ENCODE measurements around the gene DPH7. TPM values are rescaled to one million over a fixed set of nuclear protein-coding genes. Genes with fewer than 3 reads are reported as not detected.
"Not testable (repeated sequence)": the region's sequence is repeated elsewhere in the genome, so short reads cannot be mapped to it uniquely, and the experiment has no call there.

Gene DPH7
- total RNA-seq, 1 donor from 2014 or later: 43.2 TPM

DNA sequence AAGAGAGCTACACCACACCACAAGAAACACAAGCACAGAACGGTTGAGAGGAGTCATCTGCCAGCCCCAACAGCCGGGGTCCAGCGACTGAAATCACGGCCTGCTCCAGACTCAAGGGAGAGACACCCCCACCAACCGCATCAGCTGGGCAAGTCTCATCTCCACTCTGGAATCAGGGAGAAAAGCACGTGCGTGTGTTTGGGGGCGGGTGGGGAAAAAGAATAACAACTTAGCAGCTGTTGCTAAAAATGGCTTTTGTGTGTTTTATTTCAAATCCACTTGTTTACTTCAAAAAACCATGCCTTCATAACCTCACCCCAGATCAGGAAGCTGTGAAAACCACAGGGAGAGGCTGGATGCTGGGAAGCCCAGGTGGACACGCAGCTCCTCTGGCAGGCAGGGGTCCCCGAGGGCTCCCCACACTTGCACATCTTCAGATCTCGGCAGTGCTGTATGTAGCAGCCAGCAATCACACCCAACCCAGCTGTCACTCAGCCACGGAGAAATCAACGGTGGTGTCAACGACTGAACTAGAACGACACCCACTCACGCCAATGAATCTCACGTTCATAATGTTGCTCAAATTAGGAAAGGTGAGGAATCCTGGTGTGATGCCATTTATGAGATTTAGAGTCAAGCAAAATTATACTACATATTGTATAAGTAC is 47.5 kb downstream of the DPH7 start:
- H3K9me3 Mint-ChIP-seq: peaks cover 3% of the 10 kb centered on the region
- intact Hi-C loops (cut with micrococcal nuclease): loop anchor here (10.0 kb wide), 1 partner anchor 106 kb away; the partner anchor contains the start of genes EXD3 and NOXA1

DNA sequence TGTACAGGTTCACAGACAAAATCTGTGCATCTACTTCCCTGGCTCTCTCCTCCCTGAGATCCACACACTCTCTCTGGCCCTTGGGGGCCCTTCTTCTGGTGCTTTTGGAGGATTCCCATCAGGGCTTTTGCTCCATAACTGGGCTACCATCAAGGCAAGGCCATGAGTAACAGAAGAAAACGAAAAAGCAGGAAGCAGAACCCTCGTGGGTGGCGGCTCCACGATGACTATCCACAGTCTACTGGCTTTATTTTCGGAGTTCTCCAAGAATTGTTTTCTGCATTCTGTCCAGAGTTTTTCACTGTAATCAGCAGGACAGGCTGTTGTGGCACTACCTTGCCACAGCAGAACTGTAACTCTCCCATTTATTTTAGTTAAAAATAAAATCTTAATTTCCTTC is 48.4 kb downstream of the DPH7 start:
- intact Hi-C loops (cut with micrococcal nuclease): loop anchor here (10.0 kb wide), 1 partner anchor 106 kb away; the partner anchor contains the start of genes EXD3 and NOXA1
- no peak overlapping the region for H3K4me3 Mint-ChIP-seq (ENCODE audit: low read depth)
- no peak for DNase-seq (ENCODE audit: low spot score)
- H3K9me3 Mint-ChIP-seq: no peaks in the 10 kb centered on the region
- H3K27me3 Mint-ChIP-seq (ENCODE audit: low read depth): peaks cover 3% of the 10 kb centered on the region
- peaks cover 4% of the 10 kb centered on the region for H3K36me3 Mint-ChIP-seq (ENCODE audit: low read depth)
- no peak overlapping the region for H3K27ac Mint-ChIP-seq
- H3K4me1 Mint-ChIP-seq (ENCODE audit: low read depth): peaks cover 19% of the 10 kb centered on the region

More for the DNA sequence above, 47.5 kb downstream of the DPH7 start:
- Mint-ChIP-seq H3K27ac (no peak overlapping the region), H3K4me3 (ENCODE audit: low read depth) (no peak overlapping the region), H3K27me3 (ENCODE audit: low read depth) (peaks cover 3% of the 10 kb centered on the region), H3K4me1 (ENCODE audit: low read depth) (peaks cover 21% of the 10 kb centered on the region), H3K36me3 (ENCODE audit: low read depth) (peaks cover 7% of the 10 kb centered on the region)
- no peak for DNase-seq (ENCODE audit: low spot score)

- peaks cover 3% of the 10 kb centered on the region for H3K27me3 Mint-ChIP-seq (ENCODE audit: low read depth)
- DNase-seq (ENCODE audit: low spot score): no peak
- no peak overlapping the region for H3K4me3 Mint-ChIP-seq (ENCODE audit: low read depth)
- intact Hi-C loops (cut with micrococcal nuclease): no loop called here
- no peak overlapping the region for H3K27ac Mint-ChIP-seq
- H3K36me3 Mint-ChIP-seq (ENCODE audit: low read depth): no peaks in the 10 kb centered on the region
- H3K4me1 Mint-ChIP-seq (ENCODE audit: low read depth): peaks cover 10% of the 10 kb centered on the region
- no peaks in the 10 kb centered on the region for H3K9me3 Mint-ChIP-seq
Measured at GRCh38 chr9:137524981-137525317, 53.8 kb downstream of the DPH7 start.

GRCh38 chr9:137524161-137524980 is 54.4 kb downstream of the DPH7 start:
- Mint-ChIP-seq H3K4me3 (ENCODE audit: low read depth) (no peak overlapping the region), H3K9me3 (no peaks in the 10 kb centered on the region), H3K27ac (no peak overlapping the region), H3K36me3 (ENCODE audit: low read depth) (no peaks in the 10 kb centered on the region), H3K4me1 (ENCODE audit: low read depth) (peaks cover 9% of the 10 kb centered on the region), H3K27me3 (ENCODE audit: low read depth) (peaks cover 3% of the 10 kb centered on the region)
- no peak for DNase-seq (ENCODE audit: low spot score)
- intact Hi-C loops (cut with micrococcal nuclease): no loop called here

GRCh38 chr9:137522746-137523455 is 55.8 kb downstream of the DPH7 start:
- intact Hi-C loops (cut with micrococcal nuclease): no loop called here

DNA sequence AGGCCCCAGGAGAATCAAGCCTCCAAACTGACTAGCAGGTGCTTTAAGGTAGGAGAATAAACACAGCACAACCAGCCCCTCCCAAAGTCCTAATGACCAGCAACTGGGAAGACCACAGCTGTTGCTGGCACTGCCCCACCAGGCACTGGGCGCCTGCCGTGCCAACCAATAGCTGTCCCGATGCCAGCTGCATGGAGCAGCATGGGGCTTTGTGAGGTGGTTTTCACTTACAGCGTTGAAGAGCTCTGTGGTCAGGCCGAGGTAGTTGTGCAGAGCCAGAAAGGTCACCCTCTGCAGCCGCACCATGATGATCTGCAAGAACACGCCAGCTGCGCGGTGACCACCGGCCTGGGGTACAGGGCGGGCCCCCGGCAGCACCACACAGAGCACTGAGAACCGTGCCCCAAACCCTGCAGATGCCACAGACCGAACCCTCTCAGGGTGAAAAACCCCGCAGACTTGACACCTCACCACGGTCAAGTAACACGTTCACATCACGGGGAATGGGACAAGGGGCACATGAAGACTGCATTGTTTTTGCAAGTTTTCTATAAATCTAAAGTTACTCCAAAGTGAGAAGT is 57.2 kb downstream of the DPH7 start:
- intact Hi-C loops (cut with micrococcal nuclease): no loop called here
- Mint-ChIP-seq H3K27ac (no peak overlapping the region), H3K9me3 (no peaks in the 10 kb centered on the region)

More at GRCh38 chr9:137522746-137523455, 55.8 kb downstream of the DPH7 start:
- Mint-ChIP-seq H3K27me3 (ENCODE audit: low read depth) (peaks cover under 1% of the 10 kb centered on the region), H3K27ac (no peak overlapping the region), H3K4me1 (ENCODE audit: low read depth) (peaks cover 7% of the 10 kb centered on the region), H3K9me3 (no peaks in the 10 kb centered on the region), H3K4me3 (ENCODE audit: low read depth) (no peak overlapping the region), H3K36me3 (ENCODE audit: low read depth) (no peaks in the 10 kb centered on the region)
- DNase-seq (ENCODE audit: low spot score): no peak

GRCh38 chr9:137520614-137521404 is 57.9 kb downstream of the DPH7 start:
- Mint-ChIP-seq H3K4me3 (ENCODE audit: low read depth) (no peak overlapping the region), H3K36me3 (ENCODE audit: low read depth) (no peaks in the 10 kb centered on the region), H3K27me3 (ENCODE audit: low read depth) (no peaks in the 10 kb centered on the region), H3K4me1 (ENCODE audit: low read depth) (peaks cover 4% of the 10 kb centered on the region), H3K27ac (no peak overlapping the region), H3K9me3 (no peaks in the 10 kb centered on the region)
- DNase-seq (ENCODE audit: low spot score): no peak
- intact Hi-C loops (cut with micrococcal nuclease): no loop called here

More for the DNA sequence above, 57.2 kb downstream of the DPH7 start:
- Mint-ChIP-seq H3K36me3 (ENCODE audit: low read depth) (no peaks in the 10 kb centered on the region), H3K4me1 (ENCODE audit: low read depth) (peaks cover 4% of the 10 kb centered on the region), H3K4me3 (ENCODE audit: low read depth) (no peak overlapping the region), H3K27me3 (ENCODE audit: low read depth) (no peaks in the 10 kb centered on the region)
- DNase-seq (ENCODE audit: low spot score): no peak

- H3K27ac Mint-ChIP-seq: no peak overlapping the region
- no peaks in the 10 kb centered on the region for H3K4me1 Mint-ChIP-seq (ENCODE audit: low read depth)
- intact Hi-C loops (cut with micrococcal nuclease): no loop called here
- no peaks in the 10 kb centered on the region for H3K27me3 Mint-ChIP-seq (ENCODE audit: low read depth)
- no peaks in the 10 kb centered on the region for H3K36me3 Mint-ChIP-seq (ENCODE audit: low read depth)
- no peak overlapping the region for H3K4me3 Mint-ChIP-seq (ENCODE audit: low read depth)
- H3K9me3 Mint-ChIP-seq: no peaks in the 10 kb centered on the region
- no peak for DNase-seq (ENCODE audit: low spot score)
Measured at GRCh38 chr9:137519553-137519952, 59.2 kb downstream of the DPH7 start.

DNA sequence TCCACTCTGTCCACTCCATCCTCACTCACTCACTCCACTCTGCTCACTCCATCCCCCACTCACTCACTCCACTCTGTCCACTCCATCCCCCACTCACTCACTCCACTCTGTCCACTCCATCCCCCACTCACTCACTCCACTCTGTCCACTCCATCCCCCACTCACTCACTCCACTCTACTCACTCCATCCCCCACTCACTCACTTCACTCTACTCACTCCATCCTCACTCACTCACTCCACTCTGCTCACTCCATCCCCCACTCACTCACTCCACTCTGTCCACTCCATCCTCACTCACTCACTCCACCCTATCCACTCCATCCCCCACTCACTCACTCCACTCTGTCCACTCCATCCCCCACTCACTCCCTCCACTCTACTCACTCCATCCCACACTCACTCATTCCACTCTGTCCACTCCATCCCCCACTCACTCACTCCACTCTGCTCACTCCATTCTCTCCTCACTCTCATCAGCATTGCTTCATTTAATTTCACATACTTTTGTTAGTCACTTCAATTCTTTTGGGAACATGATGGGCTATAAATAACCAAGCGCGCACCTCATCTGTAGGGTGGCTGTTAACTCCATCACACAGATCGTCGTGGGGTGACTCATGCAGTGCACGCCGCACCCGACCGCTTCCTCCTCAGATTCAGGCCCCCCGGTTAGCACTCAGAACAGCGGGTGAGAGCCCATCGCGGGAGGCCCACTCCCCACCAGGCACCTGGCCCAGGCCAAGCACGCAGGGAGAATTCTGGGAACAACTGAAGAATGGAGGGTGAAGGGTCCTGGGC is 59.9 kb downstream of the DPH7 start:
- H3K4me3 Mint-ChIP-seq (ENCODE audit: low read depth); intact Hi-C loops (cut with micrococcal nuclease); H3K9me3 Mint-ChIP-seq; H3K4me1 Mint-ChIP-seq (ENCODE audit: low read depth); DNase-seq (ENCODE audit: low spot score); H3K36me3 Mint-ChIP-seq (ENCODE audit: low read depth); H3K27me3 Mint-ChIP-seq (ENCODE audit: low read depth); H3K27ac Mint-ChIP-seq: not testable (repeated sequence)

DNA sequence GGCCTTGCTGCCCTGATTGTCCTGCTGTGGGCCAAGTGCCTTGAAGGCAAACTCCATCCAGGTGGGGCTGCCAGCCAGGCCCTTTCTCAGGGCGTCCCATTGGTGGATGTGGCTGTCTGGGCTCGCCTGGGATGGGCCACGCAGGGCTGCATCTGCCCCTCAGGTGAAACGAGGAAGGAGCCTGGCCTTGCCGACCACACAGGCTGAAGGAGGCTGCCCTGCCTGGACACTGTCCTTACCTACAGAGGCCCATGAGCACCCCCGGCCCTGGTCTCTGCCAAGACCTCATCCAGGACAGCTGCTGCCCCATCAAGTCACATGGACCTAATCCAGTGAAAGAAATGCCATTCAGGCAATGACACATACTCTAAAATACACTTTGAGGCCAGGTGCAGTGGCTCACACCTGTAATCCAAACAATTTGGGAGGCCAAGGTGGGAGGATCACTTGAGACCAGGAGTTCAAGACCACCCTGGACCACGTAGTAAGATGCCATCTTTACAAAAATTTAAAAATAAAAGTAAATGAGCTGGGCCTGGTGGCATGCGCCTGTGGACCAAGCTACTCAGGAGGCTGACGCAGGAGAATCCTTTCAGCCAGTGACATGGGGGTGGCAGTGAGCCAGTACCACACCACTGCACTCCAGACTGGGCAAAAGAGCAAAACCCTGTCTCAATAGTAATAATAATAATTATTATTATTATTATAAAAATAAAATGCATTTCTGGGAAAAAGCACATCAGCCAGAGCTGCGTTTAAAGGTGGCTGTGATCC is 62.4 kb downstream of the DPH7 start:
- Mint-ChIP-seq H3K27ac (no peak overlapping the region), H3K4me3 (ENCODE audit: low read depth) (no peak overlapping the region), H3K4me1 (ENCODE audit: low read depth) (peaks cover 2% of the 10 kb centered on the region), H3K36me3 (ENCODE audit: low read depth) (no peaks in the 10 kb centered on the region), H3K27me3 (ENCODE audit: low read depth) (no peaks in the 10 kb centered on the region), H3K9me3 (no peaks in the 10 kb centered on the region)
- intact Hi-C loops (cut with micrococcal nuclease): no loop called here
- DNase-seq (ENCODE audit: low spot score): no peak

DNA sequence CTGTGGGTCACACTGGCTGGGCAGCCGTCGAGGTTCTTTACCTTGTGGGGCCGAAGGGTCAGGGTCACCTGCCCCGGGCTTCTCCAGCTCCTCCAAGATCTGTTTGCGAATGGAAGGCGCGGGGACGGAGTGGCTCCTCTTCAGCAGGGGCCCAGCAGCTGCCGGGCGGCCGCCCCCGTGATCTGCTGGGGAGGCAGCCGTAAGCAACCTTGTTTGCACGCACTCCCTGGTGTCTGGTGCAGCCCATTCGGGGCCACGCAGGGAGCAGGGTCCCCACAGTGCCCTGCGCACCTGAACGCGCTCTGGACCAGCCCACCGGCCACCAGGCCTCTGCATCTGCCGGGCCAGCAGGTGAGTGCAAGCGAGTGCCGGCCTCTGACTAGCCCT is 63.4 kb downstream of the DPH7 start:
- Mint-ChIP-seq H3K27ac (no peak overlapping the region), H3K4me1 (ENCODE audit: low read depth) (peaks cover 2% of the 10 kb centered on the region), H3K27me3 (ENCODE audit: low read depth) (no peaks in the 10 kb centered on the region), H3K9me3 (no peaks in the 10 kb centered on the region), H3K4me3 (ENCODE audit: low read depth) (no peak overlapping the region), H3K36me3 (ENCODE audit: low read depth) (no peaks in the 10 kb centered on the region)
- intact Hi-C loops (cut with micrococcal nuclease): no loop called here
- no peak for DNase-seq (ENCODE audit: low spot score)

All from activated T-helper 2 cell treated with anti-CD3 and anti-CD28 coated beads, Interferon-gamma antibody, Interleukin-2, Interleukin-4, amounts not matched to agents 10 μg/mL and 5 μg/mL and 100 μg/mL, durations not matched to agents 14 hours and 24 hours and 36 hours (primary cell).